Stimulated activated naive CD8-positive, alpha-beta T cell treated with anti-CD3 and anti-CD28 coated beads, Interleukin-15, Interleukin-2, amounts not matched to agents 100 U/mL and 50 U/mL, for 24 hours (primary cell): ENCODE data around the gene SNRPD3.
"Not testable (repeated sequence)": the region's sequence is repeated elsewhere in the genome, so short reads cannot be mapped to it uniquely, and the experiment has no call there.

Source experiments
- ATAC-seq: fragments of 150-1000 bp; cut with Tn5 transposase; one replicate; pipeline ENCODE4 v1.10.0; 2021
- DNase-seq: peaks from one replicate; pipeline ENCODE4 v3.0.0; 2021

SNRPD3 gene

GRCh38 chr22:24609888-24610287 lies 54.1 kb downstream of the SNRPD3 start:
- ATAC-seq, DNase-seq: not testable (repeated sequence)

GRCh38 chr22:24614794-24615193 lies 59.0 kb downstream of the SNRPD3 start:
- ATAC-seq: not testable (repeated sequence)

GRCh38 chr22:24621244-24621643 lies 65.4 kb downstream of the SNRPD3 start:
- not testable (repeated sequence) for DNase-seq, ATAC-seq

More at GRCh38 chr22:24614794-24615193, 59.0 kb downstream of the SNRPD3 start:
- not testable (repeated sequence) for DNase-seq

GRCh38 chr22:24622596-24622995 lies 66.8 kb downstream of the SNRPD3 start:
- ATAC-seq: not testable (repeated sequence)

More at GRCh38 chr22:24622596-24622995, 66.8 kb downstream of the SNRPD3 start:
- DNase-seq: not testable (repeated sequence)
